ENCODE measurements around the gene SUFU. TPM values are rescaled to one million over a fixed set of nuclear protein-coding genes. Genes with fewer than 3 reads are reported as not detected.

Gene SUFU
- total RNA-seq, 4 donors from 2014 or later, result 6.5 to 11.0 (median 9.2) TPM

- peak overlapping the region; percentile 31 to 61 (median 34) for H3K27ac ChIP-seq
- no peaks in the 10 kb centered on the region for H3K27me3 ChIP-seq
- H3K9me3 ChIP-seq, result no peaks in the 10 kb centered on the region
- peak in 1 of 3 donors; percentile 64 for DNase-seq
- H3K4me1 ChIP-seq, result peaks cover 0 to 34% (median 2%) of the 10 kb centered on the region in 4 donors
- H3K36me3 ChIP-seq, result peaks cover 0 to 31% (median 0%) of the 10 kb centered on the region in 3 donors
- no peak overlapping the region for H3K4me3 ChIP-seq
- TF ChIP-seq CTCF (IDR thresholded peaks at IDR 0.05) (peak in 1 of 6 experiments; percentile 18), POLR2A (IDR thresholded peaks at IDR 0.05) (no peak)
Observed at GRCh38 chr10:102620138-102620590, 116.4 kb downstream of the SUFU start.

- H3K27me3 ChIP-seq, result no peaks in the 10 kb centered on the region
- peaks cover 0 to 24% (median 0%) of the 10 kb centered on the region in 3 donors for H3K36me3 ChIP-seq
- H3K4me1 ChIP-seq, result peaks cover 0 to 28% (median 2%) of the 10 kb centered on the region in 4 donors
- DNase-seq, result no peak
- peak overlapping the region; percentile 12 to 61 (median 34) for H3K27ac ChIP-seq
- H3K4me3 ChIP-seq, result no peak overlapping the region
- TF ChIP-seq CTCF (IDR thresholded peaks at IDR 0.05), result no peak
- TF ChIP-seq POLR2A (IDR thresholded peaks at IDR 0.05), result no peak
- no peaks in the 10 kb centered on the region for H3K9me3 ChIP-seq
Observed at GRCh38 chr10:102620591-102621442, 117.0 kb downstream of the SUFU start.

- peak overlapping the region in 2 of 4 donors; percentile 12 to 61 for H3K27ac ChIP-seq
- no peaks in the 10 kb centered on the region for H3K9me3 ChIP-seq
- peaks cover 0 to 25% (median 2%) of the 10 kb centered on the region in 4 donors for H3K4me1 ChIP-seq
- no peak overlapping the region for H3K4me3 ChIP-seq
- DNase-seq, result no peak
- H3K36me3 ChIP-seq, result peaks cover 0 to 15% (median 0%) of the 10 kb centered on the region in 3 donors
- no peaks in the 10 kb centered on the region for H3K27me3 ChIP-seq
- no peak for TF ChIP-seq POLR2A (IDR thresholded peaks at IDR 0.05)
- no peak for TF ChIP-seq CTCF (IDR thresholded peaks at IDR 0.05)
Observed at GRCh38 chr10:102621443-102622325, 117.9 kb downstream of the SUFU start.

GRCh38 chr10:102624094-102624493 lies 120.3 kb downstream of the SUFU start:
- no peak overlapping the region for H3K4me3 ChIP-seq
- no peaks in the 10 kb centered on the region for H3K9me3 ChIP-seq
- H3K4me1 ChIP-seq, result peaks cover 0 to 38% (median 2%) of the 10 kb centered on the region in 4 donors
- no peak for DNase-seq
- TF ChIP-seq CTCF (IDR thresholded peaks at IDR 0.05) (no peak), POLR2A (IDR thresholded peaks at IDR 0.05) (no peak)
- H3K27ac ChIP-seq, result no peak overlapping the region
- H3K27me3 ChIP-seq, result no peaks in the 10 kb centered on the region
- H3K36me3 ChIP-seq, result peaks cover 0 to 10% (median 0%) of the 10 kb centered on the region in 3 donors

Measured in Peyer's patch (tissue), 4 donors.